Hepatocyte (in vitro differentiated cells): ENCODE measurements around the gene PLEK2. TPM values are rescaled to one million over a fixed set of nuclear protein-coding genes. Genes with fewer than 3 reads are reported as not detected.

Experiments
- DNase-seq: peaks from one replicate; pipeline ENCODE4 v3.0.0-alpha.2; 2016; ENCODE audit warnings: low spot score
- H2AFZ ChIP-seq: fragments of 200-600 bp; sonication (generic); 2 replicates; pipeline ENCODE4 v1.6.0; 2016; ENCODE audit warnings: antibody characterized with exemption, mild to moderate bottlenecking
- H3K27ac ChIP-seq: fragments of 200-600 bp; sonication (generic); 2 replicates; pipeline ENCODE4 v1.5.1; 2016; ENCODE audit warnings: mild to moderate bottlenecking
- H3K27me3 ChIP-seq: fragments of 200-600 bp; sonication (generic); 2 replicates; pipeline ENCODE4 v1.6.1; 2016
- H3K36me3 ChIP-seq: fragments of 200-600 bp; sonication (generic); replicated peaks from 2 replicates; pipeline ENCODE4 v1.5.1; 2016; ENCODE audit warnings: low read depth; ENCODE audit not compliant: insufficient read depth
- H3K4me1 ChIP-seq: fragments of 200-600 bp; sonication (generic); 2 replicates; pipeline ENCODE4 v1.5.1; 2016; ENCODE audit warnings: mild to moderate bottlenecking, moderate library complexity; ENCODE audit not compliant: insufficient read depth
- H3K4me2 ChIP-seq: fragments of 200-600 bp; sonication (generic); 2 replicates; pipeline ENCODE4 v1.6.0; 2016
- H3K4me3 ChIP-seq: fragments of 200-600 bp; sonication (generic); 2 replicates; pipeline ENCODE4 v1.5.1; 2016; ENCODE audit warnings: mild to moderate bottlenecking
- H3K79me2 ChIP-seq: fragments of 200-600 bp; sonication (generic); 2 replicates; pipeline ENCODE4 v1.6.0; 2017; ENCODE audit warnings: mild to moderate bottlenecking
- H3K9me2 ChIP-seq: fragments of 200-600 bp; sonication (generic); replicated peaks from 2 replicates; pipeline ENCODE4 v1.6.0; 2017; ENCODE audit warnings: mild to moderate bottlenecking; ENCODE audit not compliant: insufficient read depth
- H3K9me3 ChIP-seq: fragments of 200-600 bp; sonication (generic); 2 replicates; pipeline ENCODE4 v1.5.1; 2016; ENCODE audit warnings: low read depth, mild to moderate bottlenecking
- H4K20me1 ChIP-seq: fragments of 200-600 bp; sonication (generic); 2 replicates; pipeline ENCODE4 v1.6.0; 2016; ENCODE audit warnings: mild to moderate bottlenecking; ENCODE audit not compliant: insufficient read depth, poor library complexity, severe bottlenecking
- EZH2 ChIP-seq: fragments of 200-600 bp; sonication (generic); IDR thresholded peaks from 2 replicates; pipeline ENCODE4 v1.6.1; 2016; ENCODE audit warnings: antibody characterized with exemption, mild to moderate bottlenecking, borderline replicate concordance
- EZH2phosphoT487 ChIP-seq: fragments of 200-600 bp; sonication (generic); IDR thresholded peaks from one replicate; pipeline ENCODE4 v1.6.1; 2018; ENCODE audit warnings: antibody characterized with exemption, mild to moderate bottlenecking, low read depth, moderate library complexity; ENCODE audit not compliant: unreplicated experiment, severe bottlenecking
- WGBS: methylation state at CpG from one replicate; pipeline ENCODE4 v1.1.6; 2016; ENCODE audit warnings: low lambda C conversion rate; ENCODE audit errors: missing lambda C conversion rate; 5-methylcytosine and 5-hydroxymethylcytosine counted together
- polyA plus RNA-seq: library from polyadenylated mRNA; unstranded; fragments of >200 nt; fragmentation: Nextera tagmentation; extraction: Ambion mirVana; gene quantifications from 2 replicates; pipeline ENCODE4 v1.2.1, GENCODE V29; 2016
- total RNA-seq: library from RNA; depleted of rRNA; stranded (reverse); fragments of >200 nt; gene quantifications from 2 replicates; pipeline ENCODE4 v1.2.3, GENCODE V29; 2014
- TF ChIP-seq, protein P1 (sequence below): fragments of 200-600 bp; sonication (generic); IDR thresholded peaks from 2 replicates; pipeline ENCODE4 v1.5.1; 2016; ENCODE audit warnings: antibody characterized with exemption, mild to moderate bottlenecking; ENCODE audit not compliant: poor library complexity

PLEK2 gene
- total and polyA plus RNA-seq, 2 experiments from 2014 or later: 4.8 to 14.6 TPM

DNA sequence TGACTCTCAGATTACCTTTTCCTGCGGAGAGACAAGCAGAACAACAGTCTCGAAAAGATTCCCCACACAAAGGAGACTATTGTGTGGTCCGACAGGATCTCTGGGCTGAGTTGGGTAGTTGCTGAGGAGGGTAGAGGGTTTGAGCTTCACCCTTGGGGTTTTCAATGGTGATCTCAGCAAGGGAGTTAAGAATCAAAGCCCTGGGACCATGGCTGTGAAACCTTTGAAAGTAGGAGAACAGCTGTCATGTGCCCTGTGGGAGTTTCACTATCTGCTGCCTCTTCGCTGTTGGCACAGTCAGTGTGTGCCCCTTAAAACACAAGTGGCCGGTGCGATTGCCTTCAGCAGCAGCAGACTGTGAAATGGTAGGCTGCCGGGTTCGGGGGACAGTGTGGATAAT is 14.2 kb upstream of the PLEK2 start:
- Histone ChIP-seq H4K20me1 (no peaks in the 10 kb centered on the region), H3K4me2 (no peak overlapping the region), H3K27me3 (no peaks in the 10 kb centered on the region), H3K27ac (no peak overlapping the region), H3K4me1 (peaks cover 21% of the 10 kb centered on the region), H3K79me2 (no peaks in the 10 kb centered on the region), H2AFZ (no peak overlapping the region), H3K36me3 (no peaks in the 10 kb centered on the region), H3K9me2 (no peaks in the 10 kb centered on the region), H3K4me3 (no peak overlapping the region), H3K9me3 (no peaks in the 10 kb centered on the region)
- TF ChIP-seq, protein P1, sequence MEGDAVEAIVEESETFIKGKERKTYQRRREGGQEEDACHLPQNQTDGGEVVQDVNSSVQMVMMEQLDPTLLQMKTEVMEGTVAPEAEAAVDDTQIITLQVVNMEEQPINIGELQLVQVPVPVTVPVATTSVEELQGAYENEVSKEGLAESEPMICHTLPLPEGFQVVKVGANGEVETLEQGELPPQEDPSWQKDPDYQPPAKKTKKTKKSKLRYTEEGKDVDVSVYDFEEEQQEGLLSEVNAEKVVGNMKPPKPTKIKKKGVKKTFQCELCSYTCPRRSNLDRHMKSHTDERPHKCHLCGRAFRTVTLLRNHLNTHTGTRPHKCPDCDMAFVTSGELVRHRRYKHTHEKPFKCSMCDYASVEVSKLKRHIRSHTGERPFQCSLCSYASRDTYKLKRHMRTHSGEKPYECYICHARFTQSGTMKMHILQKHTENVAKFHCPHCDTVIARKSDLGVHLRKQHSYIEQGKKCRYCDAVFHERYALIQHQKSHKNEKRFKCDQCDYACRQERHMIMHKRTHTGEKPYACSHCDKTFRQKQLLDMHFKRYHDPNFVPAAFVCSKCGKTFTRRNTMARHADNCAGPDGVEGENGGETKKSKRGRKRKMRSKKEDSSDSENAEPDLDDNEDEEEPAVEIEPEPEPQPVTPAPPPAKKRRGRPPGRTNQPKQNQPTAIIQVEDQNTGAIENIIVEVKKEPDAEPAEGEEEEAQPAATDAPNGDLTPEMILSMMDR: no peak
- no peak for TF ChIP-seq EZH2
- no peak for TF ChIP-seq EZH2phosphoT487
- WGBS: 94% methylated on average over 8 of the region's 8 CpGs
- DNase-seq: no peak

DNA sequence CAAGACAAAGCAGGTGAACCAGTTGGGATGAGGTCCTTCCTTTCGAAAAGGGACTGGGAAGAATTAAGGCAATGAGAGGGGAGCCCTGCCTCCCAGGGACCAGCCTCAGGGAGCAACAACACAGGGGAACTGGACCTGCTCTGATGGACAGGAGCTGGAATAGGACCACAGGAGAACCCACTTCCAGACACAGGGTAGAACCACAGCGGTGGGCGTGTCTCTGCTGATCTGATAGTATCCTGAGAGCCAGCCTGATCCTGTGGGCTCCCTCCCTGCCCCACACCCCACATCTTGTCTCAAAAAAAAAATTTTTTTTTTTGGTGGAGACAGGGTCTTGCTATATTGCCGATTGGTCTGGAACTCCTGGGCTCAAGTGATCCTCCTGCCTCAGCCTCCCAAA is 13.6 kb upstream of the PLEK2 start:
- H3K79me2 ChIP-seq: no peaks in the 10 kb centered on the region
- H3K27me3 ChIP-seq: no peaks in the 10 kb centered on the region
- no peak overlapping the region for H2AFZ ChIP-seq
- H4K20me1 ChIP-seq: no peaks in the 10 kb centered on the region
- no peak overlapping the region for H3K27ac ChIP-seq
- DNase-seq: no peak
- H3K4me2 ChIP-seq: no peak overlapping the region
- H3K4me1 ChIP-seq: peaks cover 21% of the 10 kb centered on the region
- no peak overlapping the region for H3K4me3 ChIP-seq
- H3K9me2 ChIP-seq: no peaks in the 10 kb centered on the region
- H3K36me3 ChIP-seq: no peaks in the 10 kb centered on the region
- WGBS: 91% methylated on average over 4 of the region's 4 CpGs
- no peaks in the 10 kb centered on the region for H3K9me3 ChIP-seq
- TF ChIP-seq EZH2phosphoT487 (no peak), EZH2 (no peak)
- TF ChIP-seq, protein P1: no peak

DNA sequence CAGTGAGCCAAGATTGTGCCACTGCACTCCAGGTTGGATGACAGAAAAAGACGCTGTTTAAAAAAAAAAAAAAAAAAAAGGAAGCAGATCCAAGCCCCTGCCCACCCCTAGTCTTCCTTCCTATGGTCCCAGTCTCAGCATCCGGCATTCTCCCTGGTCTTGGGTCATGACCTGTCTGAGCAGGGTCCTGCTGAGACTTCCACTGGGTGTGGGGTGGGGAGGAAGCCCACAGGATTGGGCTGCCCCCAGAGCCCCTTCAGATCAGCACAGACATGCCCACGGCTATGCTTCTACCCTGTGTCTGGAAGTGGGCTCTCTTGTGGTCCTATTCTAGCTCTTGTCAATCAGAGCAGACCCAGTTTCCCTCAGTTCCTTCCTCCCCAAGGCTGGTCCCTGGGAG is 12.6 kb upstream of the PLEK2 start:
- no peak overlapping the region for H3K4me2 ChIP-seq
- no peaks in the 10 kb centered on the region for H3K9me3 ChIP-seq
- H4K20me1 ChIP-seq: no peaks in the 10 kb centered on the region
- H3K4me1 ChIP-seq: peaks cover 21% of the 10 kb centered on the region
- H3K79me2 ChIP-seq: no peaks in the 10 kb centered on the region
- H3K9me2 ChIP-seq: no peaks in the 10 kb centered on the region
- TF ChIP-seq EZH2phosphoT487 (no peak), EZH2 (no peak)
- TF ChIP-seq, protein P1: no peak
- H3K36me3 ChIP-seq: no peaks in the 10 kb centered on the region
- 76% methylated on average over 3 of the region's 3 CpGs for WGBS
- H3K27me3 ChIP-seq: no peaks in the 10 kb centered on the region
- H2AFZ ChIP-seq: no peak overlapping the region
- no peak overlapping the region for H3K27ac ChIP-seq
- DNase-seq: no peak
- H3K4me3 ChIP-seq: no peak overlapping the region

DNA sequence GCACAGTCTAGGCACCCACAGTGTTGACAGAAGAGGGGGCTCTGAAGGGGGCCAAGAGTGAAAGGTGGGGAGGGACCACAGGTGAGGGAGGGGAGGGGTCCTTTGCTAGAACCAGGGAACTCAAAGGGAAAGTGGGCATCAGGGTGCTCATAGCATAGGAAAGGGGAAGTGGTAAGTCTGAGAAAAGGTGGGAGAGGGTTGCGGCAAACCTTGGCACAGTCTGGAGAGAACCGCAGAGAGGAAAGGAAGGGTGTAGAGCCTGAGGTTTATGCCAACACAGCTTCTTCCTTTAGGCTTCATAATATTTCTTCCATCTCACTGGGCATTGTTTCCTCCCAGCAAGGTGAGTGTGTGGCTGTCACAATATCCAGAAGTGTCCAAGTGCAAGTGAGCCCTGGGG is 11.5 kb upstream of the PLEK2 start:
- no peak overlapping the region for H2AFZ ChIP-seq
- H3K4me3 ChIP-seq: no peak overlapping the region
- H4K20me1 ChIP-seq: no peaks in the 10 kb centered on the region
- no peaks in the 10 kb centered on the region for H3K9me2 ChIP-seq
- TF ChIP-seq EZH2phosphoT487 (no peak), EZH2 (no peak)
- TF ChIP-seq, protein P1: no peak
- H3K79me2 ChIP-seq: no peaks in the 10 kb centered on the region
- no peaks in the 10 kb centered on the region for H3K36me3 ChIP-seq
- WGBS: 97% methylated on average over 2 of the region's 2 CpGs
- no peaks in the 10 kb centered on the region for H3K9me3 ChIP-seq
- H3K4me2 ChIP-seq: no peak overlapping the region
- peaks cover 11% of the 10 kb centered on the region for H3K4me1 ChIP-seq
- DNase-seq: no peak
- no peak overlapping the region for H3K27ac ChIP-seq
- no peaks in the 10 kb centered on the region for H3K27me3 ChIP-seq
